ENCODE results near the gene PRXL2B. TPM values are rescaled to one million over a fixed set of nuclear protein-coding genes. Genes with fewer than 3 reads are reported as not detected.
A peak's percentile ranks its signal among the peaks of the same experiment; 100 is the strongest.

PRXL2B gene, protein sequence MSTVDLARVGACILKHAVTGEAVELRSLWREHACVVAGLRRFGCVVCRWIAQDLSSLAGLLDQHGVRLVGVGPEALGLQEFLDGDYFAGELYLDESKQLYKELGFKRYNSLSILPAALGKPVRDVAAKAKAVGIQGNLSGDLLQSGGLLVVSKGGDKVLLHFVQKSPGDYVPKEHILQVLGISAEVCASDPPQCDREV
- 28.6 TPM for polyA plus RNA-seq (2013, experiment 1 of 2)
- polyA plus RNA-seq (2013, experiment 2 of 2), result 26.6 TPM

DNA sequence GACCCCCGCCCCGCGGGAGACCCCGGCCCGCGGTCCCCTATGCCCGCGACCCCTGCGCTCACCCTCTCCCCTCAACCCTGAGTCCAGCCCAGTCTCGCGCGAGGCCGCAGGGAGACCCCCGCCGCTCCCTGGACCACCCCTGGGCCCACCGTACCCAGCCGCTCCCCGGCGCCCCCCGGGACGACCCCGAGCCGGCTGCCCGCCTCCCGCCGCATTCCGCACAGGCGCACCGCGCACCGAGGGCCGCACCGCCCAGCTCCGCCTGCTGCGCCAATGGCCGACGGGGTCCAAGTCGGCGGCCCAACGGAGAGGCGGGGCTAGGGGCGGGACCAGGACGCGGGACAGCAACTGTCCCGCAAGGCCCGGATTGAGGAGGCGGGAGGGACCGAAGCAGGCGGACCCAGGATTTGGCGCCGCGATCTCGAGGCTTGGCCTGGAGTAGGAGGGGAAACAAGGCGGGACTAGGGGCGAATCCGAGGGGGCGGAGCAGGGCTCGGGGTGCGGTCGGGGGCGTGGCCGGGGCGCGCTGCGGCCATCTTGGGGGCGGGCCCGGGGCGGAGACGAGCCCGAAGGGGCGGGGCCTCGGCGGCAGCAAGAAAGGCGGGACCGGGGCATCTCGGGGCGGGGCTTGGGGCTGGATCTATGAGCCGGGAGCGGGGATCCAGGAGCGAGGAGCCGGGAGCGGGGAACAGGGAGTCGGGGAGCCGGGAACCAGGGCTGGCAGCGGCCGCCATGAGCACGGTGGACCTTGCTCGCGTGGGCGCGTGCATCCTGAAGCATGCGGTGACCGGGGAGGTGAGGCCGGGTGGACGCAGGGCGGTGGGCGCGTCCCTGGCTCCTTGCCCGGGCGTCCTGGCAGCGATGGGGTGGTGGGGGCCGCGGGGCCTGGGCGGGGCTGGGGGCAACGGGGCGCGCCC, at the start of gene PRXL2B:
Gene PRXL2B, plus strand, starts transcription at position 624 of the 917 bp plus-strand sequence. Its CDS starts 109 bp downstream, at position 733.
- Histone ChIP-seq H3K36me3 (ENCODE audit: insufficient read depth, low read length) (peaks cover 11% of the 10 kb centered on the region), H3K9me3 (ENCODE audit: insufficient read depth, low read depth, low read length) (no peaks in the 10 kb centered on the region), H3K4me1 (ENCODE audit: insufficient read depth, low read length) (peaks cover 8% of the 10 kb centered on the region), H3K27me3 (ENCODE audit: insufficient read depth, low read length) (no peaks in the 10 kb centered on the region), H3K27ac (ENCODE audit: low read depth, low read length) (peak within 1 kb of the TSS; percentile 93), H3K9ac (ENCODE audit: low read depth, low read length) (peak within 1 kb of the TSS; percentile 93), H3K4me3 (ENCODE audit: low read length) (peak within 1 kb of the TSS; percentile 98)
- WGBS, result under 1% methylated on average over 106 of the region's 107 CpGs

DNA sequence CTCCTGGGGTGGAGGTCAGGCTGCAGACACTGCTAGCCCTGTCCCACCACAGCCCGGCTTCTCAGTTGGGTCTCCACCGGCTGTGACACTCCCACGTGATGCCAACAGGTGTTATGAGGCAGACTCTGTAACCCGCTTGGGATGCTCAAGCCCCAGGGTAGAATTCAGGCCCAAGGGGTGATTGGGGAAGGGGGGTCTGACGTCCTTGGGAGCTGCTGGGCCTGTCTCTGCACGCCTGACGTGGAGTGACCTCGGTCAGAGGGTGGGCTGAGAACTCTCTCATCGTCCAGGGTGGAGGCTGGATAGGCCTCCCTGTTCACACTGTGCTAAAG, 48.8 kb upstream of the PRXL2B start:
- H3K27me3 ChIP-seq (ENCODE audit: insufficient read depth, low read length), result peaks cover 62% of the 10 kb centered on the region
- no peaks in the 10 kb centered on the region for H3K9me3 ChIP-seq (ENCODE audit: insufficient read depth, low read depth, low read length)
- H3K27ac ChIP-seq (ENCODE audit: low read depth, low read length), result no peak overlapping the region
- no peak overlapping the region for H3K9ac ChIP-seq (ENCODE audit: low read depth, low read length)
- peaks cover 10% of the 10 kb centered on the region for H3K4me1 ChIP-seq (ENCODE audit: insufficient read depth, low read length)
- H3K4me3 ChIP-seq (ENCODE audit: low read length), result no peak overlapping the region
- no peaks in the 10 kb centered on the region for H3K36me3 ChIP-seq (ENCODE audit: insufficient read depth, low read length)
- WGBS, result 79% methylated on average over 9 of the region's 9 CpGs

DNA sequence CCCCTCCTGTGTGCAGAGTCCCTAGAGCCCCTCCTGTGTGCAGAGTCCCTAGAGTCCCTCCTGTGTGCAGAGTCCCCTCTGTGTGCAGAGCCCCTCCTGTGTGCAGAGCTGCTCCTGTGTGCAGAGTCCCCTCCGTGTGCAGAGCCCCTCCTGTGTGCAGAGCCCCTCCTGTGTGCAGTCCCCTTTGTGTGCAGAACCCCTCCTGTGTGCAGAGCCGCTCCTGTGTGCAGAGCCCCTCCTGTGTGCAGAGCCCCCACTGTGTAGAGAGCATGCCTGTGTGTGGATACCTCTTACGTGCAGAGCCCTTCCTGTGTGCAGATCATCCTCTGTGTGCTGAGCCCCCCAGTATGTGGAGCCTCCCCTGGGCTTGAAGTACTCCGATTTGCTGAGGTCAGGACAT, 48.2 kb upstream of the PRXL2B start:
- whole genome bisulfite sequencing, result 85% methylated on average over 4 of the region's 4 CpGs

DNA sequence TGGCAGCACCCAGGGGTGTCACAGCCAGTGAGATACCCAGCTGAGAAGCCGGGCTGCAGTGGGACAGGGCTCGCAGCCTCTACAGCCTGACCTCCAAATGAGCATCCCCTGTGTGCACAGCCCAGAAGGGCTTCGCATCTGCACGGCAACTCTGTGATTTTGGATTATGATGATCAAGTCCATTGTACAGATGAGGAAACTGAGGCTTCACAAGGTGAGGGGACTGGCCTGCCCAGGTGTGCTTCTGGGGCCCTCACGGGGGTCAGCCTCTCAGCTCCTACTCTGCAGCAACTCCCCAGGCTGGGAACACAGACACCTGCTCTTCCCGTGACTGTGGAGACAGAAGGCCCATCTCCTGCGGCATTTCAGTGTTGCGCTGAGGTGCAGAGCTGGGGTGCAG, 47.7 kb upstream of the PRXL2B start:
- 93% methylated on average over 8 of the region's 8 CpGs for WGBS
- Histone ChIP-seq H3K27ac (ENCODE audit: low read depth, low read length) (no peak overlapping the region), H3K4me3 (ENCODE audit: low read length) (no peak overlapping the region), H3K9me3 (ENCODE audit: insufficient read depth, low read depth, low read length) (no peaks in the 10 kb centered on the region), H3K27me3 (ENCODE audit: insufficient read depth, low read length) (peaks cover 52% of the 10 kb centered on the region), H3K9ac (ENCODE audit: low read depth, low read length) (no peak overlapping the region), H3K36me3 (ENCODE audit: insufficient read depth, low read length) (no peaks in the 10 kb centered on the region), H3K4me1 (ENCODE audit: insufficient read depth, low read length) (peaks cover 17% of the 10 kb centered on the region)

More for the DNA sequence above, 48.2 kb upstream of the PRXL2B start:
- H3K27ac ChIP-seq (ENCODE audit: low read depth, low read length), result no peak overlapping the region
- peaks cover 56% of the 10 kb centered on the region for H3K27me3 ChIP-seq (ENCODE audit: insufficient read depth, low read length)
- H3K9me3 ChIP-seq (ENCODE audit: insufficient read depth, low read depth, low read length), result no peaks in the 10 kb centered on the region
- no peak overlapping the region for H3K9ac ChIP-seq (ENCODE audit: low read depth, low read length)
- H3K36me3 ChIP-seq (ENCODE audit: insufficient read depth, low read length), result no peaks in the 10 kb centered on the region
- H3K4me3 ChIP-seq (ENCODE audit: low read length), result no peak overlapping the region
- peaks cover 13% of the 10 kb centered on the region for H3K4me1 ChIP-seq (ENCODE audit: insufficient read depth, low read length)

DNA sequence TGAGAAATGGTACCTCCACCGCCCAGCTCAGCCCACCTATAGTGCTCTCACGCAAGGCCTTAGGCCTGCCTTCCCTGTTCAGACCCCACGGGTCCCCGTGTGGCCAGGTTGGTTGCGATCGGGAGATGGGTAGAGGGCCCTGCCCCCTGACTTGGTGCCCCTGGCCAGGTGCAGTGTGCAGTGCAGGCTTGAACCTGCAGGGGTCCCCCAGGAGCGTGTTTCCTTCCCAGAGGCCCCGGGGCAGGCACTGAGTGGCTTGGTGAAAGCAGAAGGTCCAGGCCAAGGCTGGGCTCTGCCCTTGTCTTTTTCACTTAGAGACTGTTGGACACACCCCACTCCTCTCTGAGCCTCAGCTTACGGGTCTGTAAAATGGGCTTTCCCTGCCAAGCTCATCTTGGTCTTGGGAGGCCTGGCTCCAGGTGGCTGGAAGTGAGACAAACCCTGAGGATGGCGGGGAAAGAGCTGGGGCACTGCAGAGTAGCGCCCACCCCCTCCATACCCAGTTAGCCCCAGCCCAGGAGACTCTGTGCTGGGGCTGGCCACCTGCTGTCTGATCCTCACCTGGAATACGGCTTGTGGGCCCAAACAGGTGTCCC, 47.2 kb upstream of the PRXL2B start:
- peaks cover 21% of the 10 kb centered on the region for H3K4me1 ChIP-seq (ENCODE audit: insufficient read depth, low read length)
- H3K36me3 ChIP-seq (ENCODE audit: insufficient read depth, low read length), result no peaks in the 10 kb centered on the region
- H3K9me3 ChIP-seq (ENCODE audit: insufficient read depth, low read depth, low read length), result no peaks in the 10 kb centered on the region
- H3K4me3 ChIP-seq (ENCODE audit: low read length), result no peak overlapping the region
- H3K27me3 ChIP-seq (ENCODE audit: insufficient read depth, low read length), result peaks cover 52% of the 10 kb centered on the region
- H3K27ac ChIP-seq (ENCODE audit: low read depth, low read length), result no peak overlapping the region
- 61% methylated on average over 12 of the region's 12 CpGs for WGBS
- H3K9ac ChIP-seq (ENCODE audit: low read depth, low read length), result no peak overlapping the region

DNA sequence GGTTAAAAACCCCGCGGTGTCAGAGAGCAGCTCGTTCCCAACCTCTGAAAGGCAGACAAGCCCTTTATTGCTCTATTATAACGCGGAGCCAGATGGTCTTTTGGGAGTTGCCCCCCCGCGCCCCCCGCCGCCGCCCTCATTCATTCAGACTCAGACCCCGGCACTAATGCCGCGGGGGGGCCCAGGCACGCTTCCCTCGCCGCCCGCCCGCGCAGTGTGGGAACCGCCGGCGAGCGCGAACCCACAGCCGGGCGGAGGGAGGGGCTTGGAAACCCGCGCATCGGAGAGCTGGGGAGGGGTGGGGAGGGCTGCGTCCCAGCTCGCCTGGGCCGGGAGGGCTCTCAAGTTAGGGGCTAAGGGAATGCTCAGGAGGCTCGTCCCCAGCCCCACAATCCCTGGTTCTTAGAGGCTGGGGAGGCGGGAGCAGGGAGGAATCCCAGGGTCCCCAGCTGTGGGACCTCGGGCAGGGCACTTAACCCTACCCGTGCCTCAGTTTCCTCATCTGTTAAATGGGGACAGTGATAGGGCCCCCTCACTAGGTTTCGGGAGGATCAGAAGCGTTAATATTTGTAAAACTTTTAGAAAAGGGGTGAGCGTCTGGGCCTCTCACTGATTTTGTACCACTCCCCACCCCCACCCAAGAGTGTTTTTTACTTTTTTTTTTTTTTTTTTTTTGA, 45.6 kb upstream of the PRXL2B start:
- peaks cover 25% of the 10 kb centered on the region for H3K4me1 ChIP-seq (ENCODE audit: insufficient read depth, low read length)
- H3K36me3 ChIP-seq (ENCODE audit: insufficient read depth, low read length), result no peaks in the 10 kb centered on the region
- peaks cover 40% of the 10 kb centered on the region for H3K27me3 ChIP-seq (ENCODE audit: insufficient read depth, low read length)
- H3K9me3 ChIP-seq (ENCODE audit: insufficient read depth, low read depth, low read length), result no peaks in the 10 kb centered on the region
- no peak overlapping the region for H3K27ac ChIP-seq (ENCODE audit: low read depth, low read length)
- WGBS, result 11% methylated on average over 38 of the region's 39 CpGs
- peak overlapping the region; percentile 29; the same call in 1 of the 2 replicates for H3K4me3 ChIP-seq (ENCODE audit: low read length)
- no peak overlapping the region for H3K9ac ChIP-seq (ENCODE audit: low read depth, low read length)

DNA sequence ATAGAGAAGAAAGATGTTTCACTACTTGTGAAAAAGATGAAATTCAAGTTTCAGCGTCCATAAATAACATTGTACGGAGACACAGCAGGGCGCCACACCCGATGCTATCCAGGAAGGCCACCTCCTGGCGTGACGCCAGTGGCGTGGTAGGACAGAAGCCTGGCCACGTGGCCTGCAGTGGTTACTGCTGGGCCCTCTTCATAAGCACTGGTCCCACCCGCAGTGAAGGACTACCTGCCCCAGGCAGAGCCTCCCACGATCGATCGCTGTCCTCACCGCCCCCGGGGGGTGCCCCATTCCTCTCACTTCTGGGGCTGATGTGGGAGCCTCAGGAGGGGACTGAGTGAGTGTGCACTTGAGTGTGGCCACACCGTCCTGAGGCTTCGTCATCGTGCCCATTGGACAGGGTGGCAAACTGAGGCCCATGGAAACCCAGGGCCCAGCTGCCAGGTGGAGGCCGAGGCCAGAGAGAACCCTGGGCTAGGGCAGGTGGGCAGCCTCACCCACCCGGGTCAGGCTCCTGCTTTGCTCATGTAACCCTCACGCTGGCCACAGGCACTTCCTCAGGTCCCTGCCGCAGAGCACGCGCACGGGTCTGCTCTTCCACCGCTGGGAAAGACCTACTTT, 44.8 kb upstream of the PRXL2B start:
- H3K27me3 ChIP-seq (ENCODE audit: insufficient read depth, low read length), result peaks cover 34% of the 10 kb centered on the region

DNA sequence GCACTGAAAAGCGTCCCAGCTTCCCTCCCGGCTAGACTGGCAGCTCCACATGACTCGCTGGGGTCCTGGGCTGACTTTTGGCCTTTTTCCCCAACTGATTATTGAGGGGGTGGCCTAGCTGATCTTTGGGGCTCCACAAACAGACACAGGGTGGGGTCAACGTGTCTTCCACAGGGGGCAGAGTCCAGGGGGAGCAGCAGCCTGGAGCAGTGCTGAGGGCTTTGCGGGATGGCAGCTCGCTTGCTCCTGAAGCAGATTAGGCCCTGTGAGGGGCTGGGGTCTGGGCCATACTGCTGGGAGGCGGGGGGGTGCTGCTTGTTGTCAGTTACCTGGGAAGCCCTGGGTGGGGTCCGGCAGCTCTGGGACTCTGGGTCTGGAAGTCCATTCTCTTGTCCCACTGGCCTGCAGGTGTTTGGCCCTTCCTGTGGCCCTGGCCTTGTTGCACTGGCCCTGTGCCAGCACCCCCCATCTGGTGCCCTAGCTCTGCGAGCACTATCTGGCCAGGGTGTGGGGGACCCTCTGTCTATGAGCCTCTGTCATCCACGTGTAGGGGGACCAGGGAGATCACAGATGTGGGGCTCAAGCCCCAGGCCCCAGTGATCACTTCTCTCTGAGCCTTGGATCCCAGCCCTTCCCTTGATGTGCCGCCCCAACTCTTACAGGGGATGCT, 44.2 kb upstream of the PRXL2B start:
- H3K27ac ChIP-seq (ENCODE audit: low read depth, low read length), result no peak overlapping the region
- WGBS, result 80% methylated on average over 11 of the region's 11 CpGs
- peaks cover 27% of the 10 kb centered on the region for H3K4me1 ChIP-seq (ENCODE audit: insufficient read depth, low read length)
- H3K36me3 ChIP-seq (ENCODE audit: insufficient read depth, low read length), result no peaks in the 10 kb centered on the region
- H3K9me3 ChIP-seq (ENCODE audit: insufficient read depth, low read depth, low read length), result no peaks in the 10 kb centered on the region
- H3K9ac ChIP-seq (ENCODE audit: low read depth, low read length), result no peak overlapping the region
- H3K27me3 ChIP-seq (ENCODE audit: insufficient read depth, low read length), result peaks cover 30% of the 10 kb centered on the region
- H3K4me3 ChIP-seq (ENCODE audit: low read length), result no peak overlapping the region

More for the DNA sequence above, 44.8 kb upstream of the PRXL2B start:
- H3K9ac ChIP-seq (ENCODE audit: low read depth, low read length), result no peak overlapping the region
- H3K4me3 ChIP-seq (ENCODE audit: low read length), result no peak overlapping the region
- H3K9me3 ChIP-seq (ENCODE audit: insufficient read depth, low read depth, low read length), result no peaks in the 10 kb centered on the region
- H3K36me3 ChIP-seq (ENCODE audit: insufficient read depth, low read length), result no peaks in the 10 kb centered on the region
- no peak overlapping the region for H3K27ac ChIP-seq (ENCODE audit: low read depth, low read length)
- H3K4me1 ChIP-seq (ENCODE audit: insufficient read depth, low read length), result peaks cover 25% of the 10 kb centered on the region
- 89% methylated on average over 25 of the region's 25 CpGs for WGBS

DNA sequence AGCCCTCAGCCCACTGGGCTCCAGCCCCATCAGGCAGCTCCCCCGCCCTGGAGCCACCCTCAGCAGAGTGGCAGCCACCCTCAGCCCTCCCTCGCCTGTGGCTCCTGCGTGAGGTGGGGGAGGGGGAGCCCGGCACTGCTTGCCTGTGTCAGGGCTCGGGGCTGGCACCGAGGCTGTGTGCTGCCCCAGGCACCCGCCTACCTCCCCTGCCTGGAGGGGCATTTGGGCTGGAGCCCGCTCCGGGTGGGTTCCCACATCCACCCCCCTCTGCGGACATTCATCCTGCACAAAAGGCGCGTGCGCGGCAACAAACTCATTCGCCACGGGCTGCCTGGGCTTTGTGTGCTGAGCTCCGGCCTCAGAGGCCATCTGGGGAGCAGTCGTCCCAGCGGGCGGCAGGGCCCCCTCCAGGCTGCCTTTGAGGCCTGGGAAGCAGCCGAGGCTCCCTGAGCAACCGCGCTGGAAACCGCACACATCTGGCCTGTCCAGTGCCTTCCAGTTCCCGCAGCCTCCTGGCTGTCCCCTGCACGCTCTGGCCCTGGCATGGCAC, 43.0 kb upstream of the PRXL2B start:
- Histone ChIP-seq H3K9ac (ENCODE audit: low read depth, low read length) (peak overlapping the region; percentile 20; the same call in 1 of the 2 replicates), H3K9me3 (ENCODE audit: insufficient read depth, low read depth, low read length) (no peaks in the 10 kb centered on the region), H3K4me3 (ENCODE audit: low read length) (no peak overlapping the region), H3K27ac (ENCODE audit: low read depth, low read length) (no peak overlapping the region), H3K27me3 (ENCODE audit: insufficient read depth, low read length) (peaks cover 24% of the 10 kb centered on the region), H3K4me1 (ENCODE audit: insufficient read depth, low read length) (peaks cover 33% of the 10 kb centered on the region), H3K36me3 (ENCODE audit: insufficient read depth, low read length) (no peaks in the 10 kb centered on the region)
- WGBS, result 38% methylated on average over 25 of the region's 26 CpGs
